B cell (primary cell): ENCODE results near the gene CCDC116. TPM values are rescaled to one million over a fixed set of nuclear protein-coding genes. Genes with fewer than 3 reads are reported as not detected.

Source experiments
- ATAC-seq: fragments of 200-7000 bp; cut with Tn5 transposase; one replicate; pipeline ENCODE4 v1.10.0; 2021; ENCODE audit warnings: low read depth, mild to moderate bottlenecking, moderate number of reproducible peaks, moderate library complexity
- CTCF ChIA-PET: fragments of 350-600 bp; sonication (Branson Sonifier 250); formaldehyde crosslinking; loops from one replicate; lab custom pipeline; 2021; ENCODE audit warnings: antibody characterized with exemption, inconsistent platforms; lab: Charles Lee
- POLR2A ChIA-PET: fragments of 350-600 bp; sonication (Branson Sonifier 250); formaldehyde crosslinking; loops from one replicate; lab custom pipeline; 2021; ENCODE audit warnings: antibody characterized with exemption; lab: Charles Lee
- DNase-seq: peaks from one replicate; pipeline ENCODE4 v3.0.0; 2013
- H2AFZ ChIP-seq: 2 replicates; pipeline ENCODE4 v1.6.1; 2012; ENCODE audit warnings: mild to moderate bottlenecking, low read depth, low read length; ENCODE audit not compliant: insufficient read depth, poor library complexity, severe bottlenecking
- H3K27ac ChIP-seq, 2 donors: 1 replicate in 1 of 2; 2 replicates in 1 of 2; pipeline ENCODE4 v1.5.1; 2012 to 2013; ENCODE audit warnings: low read length in 2 of 2, mild to moderate bottlenecking in 2 of 2, moderate library complexity in 1 of 2
- H3K27me3 ChIP-seq, 4 experiments: fragments of 200-600 bp in 1 of 4; sonication (generic) in 1 of 4; replicated peaks in 1 of 4; 1 replicate in 2 of 4; 2 replicates in 2 of 4; pipeline versions ENCODE4 v1.6.1 to v1.7.0; 2013 to 2016; ENCODE audit warnings: low read length in 3 of 4, mild to moderate bottlenecking in 2 of 4, mixed read lengths in 1 of 4, moderate library complexity in 1 of 4; ENCODE audit not compliant: insufficient read depth in 4 of 4, control insufficient read depth in 3 of 4; ENCODE audit errors: control extremely low read depth in 1 of 4
- H3K36me3 ChIP-seq, 2 experiments: replicated peaks in 1 of 2; 1 replicate in 1 of 2; 2 replicates in 1 of 2; pipeline versions ENCODE4 v1.6.1 to v1.7.1; 2013; ENCODE audit warnings: low read length in 1 of 2; ENCODE audit not compliant: insufficient read depth in 2 of 2, control insufficient read depth in 1 of 2; ENCODE audit errors: control extremely low read depth in 1 of 2, extremely low read depth in 1 of 2
- H3K4me1 ChIP-seq, 2 donors: fragments of 200-600 bp in 1 of 2; sonication (generic) in 1 of 2; 1 replicate in 1 of 2; 2 replicates in 1 of 2; pipeline versions ENCODE4 v1.5.1 to v1.6.1; 2013 to 2017; ENCODE audit warnings: low read length in 2 of 2; ENCODE audit not compliant: control insufficient read depth in 2 of 2, insufficient read depth in 2 of 2
- H3K4me2 ChIP-seq: replicated peaks from 2 replicates; pipeline ENCODE3; 2012; ENCODE audit warnings: mild to moderate bottlenecking, low read depth, low read length; ENCODE audit not compliant: poor library complexity, severe bottlenecking
- H3K4me3 ChIP-seq, 5 experiments: fragments of 200-600 bp in 1 of 5; sonication (generic) in 1 of 5; 1 replicate in 3 of 5; 2 replicates in 2 of 5; pipeline versions ENCODE4 v1.5.1 to v1.7.0; 2011 to 2016; ENCODE audit warnings: low read length in 4 of 5, mild to moderate bottlenecking in 4 of 5, low read depth in 2 of 5, control low read depth in 1 of 5, moderate library complexity in 1 of 5; ENCODE audit not compliant: insufficient read depth in 1 of 5; ENCODE audit errors: control extremely low read depth in 1 of 5, extremely low read depth in 1 of 5
- H3K79me2 ChIP-seq: fragments of 200-600 bp; sonication (generic); one replicate; pipeline ENCODE4 v1.6.0; 2016; ENCODE audit warnings: low read length; ENCODE audit not compliant: control insufficient read depth, insufficient read depth
- H3K9ac ChIP-seq: fragments of 200-600 bp; sonication (generic); 2 replicates; pipeline ENCODE4 v1.6.1; 2017; ENCODE audit warnings: mild to moderate bottlenecking, low read length, moderate library complexity
- H3K9me3 ChIP-seq, 3 donors: one replicate each; pipeline versions ENCODE4 v1.6.1 to v1.7.1; 2013; ENCODE audit warnings: low read length in 2 of 3; ENCODE audit not compliant: control insufficient read depth in 2 of 3, insufficient read depth in 1 of 3; ENCODE audit errors: control extremely low read depth in 1 of 3
- H4K20me1 ChIP-seq: 2 replicates; pipeline ENCODE4 v1.6.0; 2012; ENCODE audit warnings: mild to moderate bottlenecking, low read length; ENCODE audit not compliant: insufficient read depth, control insufficient read depth, poor library complexity, severe bottlenecking
- H3K27ac Mint-ChIP-seq: one replicate; pipeline ENCODE4 v1.8.0; 2021; ENCODE audit warnings: mixed read lengths
- H3K27me3 Mint-ChIP-seq: one replicate; pipeline ENCODE4 v1.8.0; 2021; ENCODE audit warnings: mixed read lengths
- H3K4me1 Mint-ChIP-seq: one replicate; pipeline ENCODE4 v1.8.0; 2021; ENCODE audit warnings: mixed read lengths
- H3K4me3 Mint-ChIP-seq: one replicate; pipeline ENCODE4 v1.8.0; 2021; ENCODE audit warnings: mixed read lengths
- H3K9me3 Mint-ChIP-seq: one replicate; pipeline ENCODE4 v1.8.0; 2022; ENCODE audit warnings: mixed read lengths; ENCODE audit not compliant: insufficient read depth
- EZH2 ChIP-seq: IDR thresholded peaks from 2 replicates; pipeline ENCODE4 v1.6.1; 2012; ENCODE audit warnings: borderline replicate concordance, low read depth, mild to moderate bottlenecking, moderate library complexity, low read length; ENCODE audit not compliant: insufficient read depth, poor library complexity, severe bottlenecking
- WGBS: methylation state at CpG from one replicate; pipeline ENCODE4 v1.1.5; 2013; ENCODE audit warnings: missing lambda C conversion rate; ENCODE audit not compliant: insufficient coverage; 5-methylcytosine and 5-hydroxymethylcytosine counted together
- intact Hi-C: fragments of 100-400 bp; cut with micrococcal nuclease; formaldehyde crosslinking; loops from one replicate; pipeline ENCODE4 v1.10.0; 2022
- polyA plus RNA-seq: library from polyadenylated mRNA; depleted of rRNA; stranded (reverse); fragments of >200 nt; gene quantifications from 2 replicates; pipeline ENCODE4 v1.2.3, GENCODE V29; 2012
- total RNA-seq, 2 donors: library from RNA; stranded (reverse); fragments of 120-200 nt in 1 of 2; gene quantifications; 1 replicate in 1 of 2; 2 replicates in 1 of 2; pipeline versions ENCODE4 v1.2.3 to v1.2.4, GENCODE V29; 2013 to 2022
- TF ChIP-seq, protein P1 (sequence below): fragments of 200-600 bp; IDR thresholded peaks from one replicate; pipeline ENCODE4 v1.8.0; 2022; ENCODE audit warnings: antibody characterized with exemption, mild to moderate bottlenecking

The CCDC116 gene
- total and polyA plus RNA-seq, 2 donors (not counting 1 experiment from before 2014, with no cell fraction given): 0.52 to 0.55 TPM

GRCh38 chr22:21652547-21653545, 20.3 kb downstream of the CCDC116 start:
- peak overlapping the region; percentile 65 for H3K9ac ChIP-seq
- H3K27me3 ChIP-seq: no peaks in the 10 kb centered on the region
- TF ChIP-seq, protein P1, sequence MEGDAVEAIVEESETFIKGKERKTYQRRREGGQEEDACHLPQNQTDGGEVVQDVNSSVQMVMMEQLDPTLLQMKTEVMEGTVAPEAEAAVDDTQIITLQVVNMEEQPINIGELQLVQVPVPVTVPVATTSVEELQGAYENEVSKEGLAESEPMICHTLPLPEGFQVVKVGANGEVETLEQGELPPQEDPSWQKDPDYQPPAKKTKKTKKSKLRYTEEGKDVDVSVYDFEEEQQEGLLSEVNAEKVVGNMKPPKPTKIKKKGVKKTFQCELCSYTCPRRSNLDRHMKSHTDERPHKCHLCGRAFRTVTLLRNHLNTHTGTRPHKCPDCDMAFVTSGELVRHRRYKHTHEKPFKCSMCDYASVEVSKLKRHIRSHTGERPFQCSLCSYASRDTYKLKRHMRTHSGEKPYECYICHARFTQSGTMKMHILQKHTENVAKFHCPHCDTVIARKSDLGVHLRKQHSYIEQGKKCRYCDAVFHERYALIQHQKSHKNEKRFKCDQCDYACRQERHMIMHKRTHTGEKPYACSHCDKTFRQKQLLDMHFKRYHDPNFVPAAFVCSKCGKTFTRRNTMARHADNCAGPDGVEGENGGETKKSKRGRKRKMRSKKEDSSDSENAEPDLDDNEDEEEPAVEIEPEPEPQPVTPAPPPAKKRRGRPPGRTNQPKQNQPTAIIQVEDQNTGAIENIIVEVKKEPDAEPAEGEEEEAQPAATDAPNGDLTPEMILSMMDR: no peak
- no peak for TF ChIP-seq EZH2
- H3K4me1 ChIP-seq: peaks cover 16 to 31% of the 10 kb centered on the region in 2 donors
- Mint-ChIP-seq H3K4me1 (peaks cover 28% of the 10 kb centered on the region), H3K27me3 (no peaks in the 10 kb centered on the region), H3K4me3 (peak overlapping the region; percentile 91), H3K9me3 (no peaks in the 10 kb centered on the region), H3K27ac (peak overlapping the region; percentile 15)
- no peak overlapping the region for H3K27ac ChIP-seq
- H3K9me3 ChIP-seq: no peaks in the 10 kb centered on the region
- H3K36me3 ChIP-seq: no peaks in the 10 kb centered on the region
- peak overlapping the region; percentile 84 for H3K4me2 ChIP-seq
- 31% methylated on average over 35 of the region's 40 CpGs for WGBS
- DNase-seq: no peak
- peaks cover 14% of the 10 kb centered on the region for H4K20me1 ChIP-seq
- peak overlapping the region in 4 of 5 experiments; percentile 56 to 67 (median 58) for H3K4me3 ChIP-seq
- H3K79me2 ChIP-seq: peaks cover 3% of the 10 kb centered on the region
- peak overlapping the region; percentile 93 for H2AFZ ChIP-seq
- intact Hi-C loops: loop anchor here (1.0 kb wide), 1 partner anchor 13 kb away; the partner anchor contains the start of gene PPIL2
- POLR2A ChIA-PET: interaction anchor here (1.0 to 2.1 kb wide), 3 partner anchors 10 to 24 kb away, joined by 3 to 7 read pairs (median 5); no protein-coding TSS in a partner anchor
- CTCF ChIA-PET: interaction anchor here (0.7 to 1.9 kb wide), 4 partner anchors 10 to 24 kb away, joined by 3 to 7 read pairs (median 5); partner anchors contain the start of gene SDF2L1
- no peak for ATAC-seq
